ENCODE measurements around the gene ASB18. TPM values are rescaled to one million over a fixed set of nuclear protein-coding genes. Genes with fewer than 3 reads are reported as not detected.

Gene ASB18
- total and polyA plus RNA-seq, 4 donors = not detected

DNA sequence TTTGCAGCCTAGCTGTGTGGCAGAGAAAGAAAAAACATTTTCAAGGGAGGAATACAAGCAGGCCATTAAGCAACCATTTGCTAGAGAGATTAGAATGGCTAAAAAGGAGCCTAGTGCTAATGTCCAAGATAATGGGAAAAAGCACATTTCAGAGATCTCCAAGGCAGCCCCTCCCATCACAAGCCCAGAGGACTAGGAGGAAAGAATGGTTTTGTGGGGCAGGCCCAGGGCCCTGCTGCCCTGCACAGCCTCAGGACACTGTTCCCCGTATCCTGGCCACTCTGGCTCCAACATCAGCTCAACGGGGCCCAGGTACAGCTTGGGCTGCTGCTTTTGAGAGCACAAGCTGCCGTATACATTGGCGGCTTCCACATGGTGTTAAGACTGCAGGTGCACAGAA lies 79.5 kb downstream of the ASB18 start:
- no peaks in the 10 kb centered on the region for H3K4me1 ChIP-seq (ENCODE audit: control insufficient read depth in 4 of 4, insufficient read depth in 4 of 4, low read length in 3 of 4)
- no peak overlapping the region for H3K9ac ChIP-seq (ENCODE audit: low read depth in 1 of 2, low read length in 2 of 2)
- H3K9me3 ChIP-seq (ENCODE audit: control insufficient read depth in 4 of 4, low read length in 3 of 4) = no peaks in the 10 kb centered on the region
- H3K27me3 ChIP-seq (ENCODE audit: control insufficient read depth in 4 of 4, insufficient read depth in 4 of 4, low read length in 3 of 4) = peaks cover 0 to 11% (median 3%) of the 10 kb centered on the region in 4 donors
- H3K27ac ChIP-seq (ENCODE audit: low read depth in 1 of 2, low read length in 2 of 2) = no peak overlapping the region
- no peak overlapping the region for H3K4me3 ChIP-seq (ENCODE audit: low read depth in 1 of 3, low read length in 3 of 3)
- 95% methylated on average over 4 of the region's 4 CpGs for WGBS
- H3K36me3 ChIP-seq (ENCODE audit: control insufficient read depth in 4 of 4, insufficient read depth in 3 of 4, low read depth in 1 of 4, low read length in 3 of 4) = no peaks in the 10 kb centered on the region
- TF ChIP-seq, protein P1, sequence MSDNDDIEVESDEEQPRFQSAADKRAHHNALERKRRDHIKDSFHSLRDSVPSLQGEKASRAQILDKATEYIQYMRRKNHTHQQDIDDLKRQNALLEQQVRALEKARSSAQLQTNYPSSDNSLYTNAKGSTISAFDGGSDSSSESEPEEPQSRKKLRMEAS (IDR thresholded peaks at IDR 0.05) = no peak
- no peak for TF ChIP-seq HNF4A (conservative IDR thresholded peaks at IDR 0.05)
- no peak for TF ChIP-seq HNF4G (IDR thresholded peaks at IDR 0.05)
- TF ChIP-seq JUND (IDR thresholded peaks at IDR 0.05) = no peak
- no peak for TF ChIP-seq CTCF (IDR thresholded peaks at IDR 0.05; ENCODE audit: low read depth, low read length, missing input control)
- no peak for TF ChIP-seq GABPA (IDR thresholded peaks at IDR 0.05 in 1 of 2, conservative IDR thresholded peaks at IDR 0.05 in 1 of 2)
- no peak for TF ChIP-seq RAD21 (IDR thresholded peaks at IDR 0.05)
- TF ChIP-seq EGR1 (IDR thresholded peaks at IDR 0.05; ENCODE audit: low read depth in 2 of 2) = no peak
- TF ChIP-seq, protein P2, sequence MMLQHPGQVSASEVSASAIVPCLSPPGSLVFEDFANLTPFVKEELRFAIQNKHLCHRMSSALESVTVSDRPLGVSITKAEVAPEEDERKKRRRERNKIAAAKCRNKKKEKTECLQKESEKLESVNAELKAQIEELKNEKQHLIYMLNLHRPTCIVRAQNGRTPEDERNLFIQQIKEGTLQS (IDR thresholded peaks at IDR 0.05) = no peak
- TF ChIP-seq ZBTB33 (IDR thresholded peaks at IDR 0.05) = no peak
- TF ChIP-seq NR2F2 (IDR thresholded peaks at IDR 0.05) = no peak
- TF ChIP-seq TAF1 (conservative IDR thresholded peaks at IDR 0.05) = no peak
- no peak for TF ChIP-seq FOXA1 (IDR thresholded peaks at IDR 0.05)
- TF ChIP-seq RXRA (IDR thresholded peaks at IDR 0.05) = no peak
- no peak for TF ChIP-seq SP1 (IDR thresholded peaks at IDR 0.05)
- TF ChIP-seq, protein P3, sequence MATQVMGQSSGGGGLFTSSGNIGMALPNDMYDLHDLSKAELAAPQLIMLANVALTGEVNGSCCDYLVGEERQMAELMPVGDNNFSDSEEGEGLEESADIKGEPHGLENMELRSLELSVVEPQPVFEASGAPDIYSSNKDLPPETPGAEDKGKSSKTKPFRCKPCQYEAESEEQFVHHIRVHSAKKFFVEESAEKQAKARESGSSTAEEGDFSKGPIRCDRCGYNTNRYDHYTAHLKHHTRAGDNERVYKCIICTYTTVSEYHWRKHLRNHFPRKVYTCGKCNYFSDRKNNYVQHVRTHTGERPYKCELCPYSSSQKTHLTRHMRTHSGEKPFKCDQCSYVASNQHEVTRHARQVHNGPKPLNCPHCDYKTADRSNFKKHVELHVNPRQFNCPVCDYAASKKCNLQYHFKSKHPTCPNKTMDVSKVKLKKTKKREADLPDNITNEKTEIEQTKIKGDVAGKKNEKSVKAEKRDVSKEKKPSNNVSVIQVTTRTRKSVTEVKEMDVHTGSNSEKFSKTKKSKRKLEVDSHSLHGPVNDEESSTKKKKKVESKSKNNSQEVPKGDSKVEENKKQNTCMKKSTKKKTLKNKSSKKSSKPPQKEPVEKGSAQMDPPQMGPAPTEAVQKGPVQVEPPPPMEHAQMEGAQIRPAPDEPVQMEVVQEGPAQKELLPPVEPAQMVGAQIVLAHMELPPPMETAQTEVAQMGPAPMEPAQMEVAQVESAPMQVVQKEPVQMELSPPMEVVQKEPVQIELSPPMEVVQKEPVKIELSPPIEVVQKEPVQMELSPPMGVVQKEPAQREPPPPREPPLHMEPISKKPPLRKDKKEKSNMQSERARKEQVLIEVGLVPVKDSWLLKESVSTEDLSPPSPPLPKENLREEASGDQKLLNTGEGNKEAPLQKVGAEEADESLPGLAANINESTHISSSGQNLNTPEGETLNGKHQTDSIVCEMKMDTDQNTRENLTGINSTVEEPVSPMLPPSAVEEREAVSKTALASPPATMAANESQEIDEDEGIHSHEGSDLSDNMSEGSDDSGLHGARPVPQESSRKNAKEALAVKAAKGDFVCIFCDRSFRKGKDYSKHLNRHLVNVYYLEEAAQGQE (IDR thresholded peaks at IDR 0.05) = no peak
- DNase-seq (ENCODE audit: low spot score) = no peak
